RWPE2 (cell line): ENCODE data around the gene HSPB6.

Experiments used
- ATAC-seq: fragments of 200-7000 bp; cut with Tn5 transposase; 3 replicates; pipeline ENCODE4 v1.9.1; 2021; ENCODE audit warnings: low read depth
- DNase-seq: peaks from one replicate; pipeline ENCODE4 v3.0.0-alpha.2; 2020; ENCODE audit warnings: low spot score
- H3K27ac ChIP-seq: fragments of 450-650 bp; 2 replicates; pipeline ENCODE4 v1.5.1; 2017; ENCODE audit warnings: mild to moderate bottlenecking; ENCODE audit not compliant: poor library complexity, severe bottlenecking
- H3K27me3 ChIP-seq: fragments of 250-450 bp; sonication (Bioruptor Pico); 2 replicates; pipeline ENCODE4 v1.5.1; 2021; ENCODE audit warnings: mild to moderate bottlenecking, moderate library complexity; ENCODE audit not compliant: insufficient read depth, poor library complexity, severe bottlenecking
- H3K36me3 ChIP-seq: fragments of 250-450 bp; sonication (Bioruptor Pico); 2 replicates; pipeline ENCODE4 v1.5.1; 2020; ENCODE audit warnings: low read depth, mild to moderate bottlenecking, moderate library complexity
- H3K4me1 ChIP-seq: fragments of 250-450 bp; sonication (Bioruptor Pico); 2 replicates; pipeline ENCODE4 v1.5.1; 2021; ENCODE audit warnings: mild to moderate bottlenecking, moderate library complexity; ENCODE audit not compliant: insufficient read depth, poor library complexity, severe bottlenecking
- H3K4me3 ChIP-seq: fragments of 250-450 bp; sonication (Bioruptor Pico); 2 replicates; pipeline ENCODE4 v1.5.1; 2021; ENCODE audit warnings: mild to moderate bottlenecking, moderate library complexity; ENCODE audit not compliant: severe bottlenecking
- H3K9me3 ChIP-seq: fragments of 250-450 bp; sonication (Bioruptor Pico); 2 replicates; pipeline ENCODE4 v1.5.1; 2021; ENCODE audit warnings: mild to moderate bottlenecking, moderate library complexity; ENCODE audit not compliant: severe bottlenecking
- CTCF ChIP-seq: fragments of 450-650 bp; IDR thresholded peaks from one replicate; pipeline ENCODE4 v1.5.1; 2017; ENCODE audit warnings: mild to moderate bottlenecking, moderate library complexity; ENCODE audit not compliant: poor library complexity, severe bottlenecking

Gene HSPB6

DNA sequence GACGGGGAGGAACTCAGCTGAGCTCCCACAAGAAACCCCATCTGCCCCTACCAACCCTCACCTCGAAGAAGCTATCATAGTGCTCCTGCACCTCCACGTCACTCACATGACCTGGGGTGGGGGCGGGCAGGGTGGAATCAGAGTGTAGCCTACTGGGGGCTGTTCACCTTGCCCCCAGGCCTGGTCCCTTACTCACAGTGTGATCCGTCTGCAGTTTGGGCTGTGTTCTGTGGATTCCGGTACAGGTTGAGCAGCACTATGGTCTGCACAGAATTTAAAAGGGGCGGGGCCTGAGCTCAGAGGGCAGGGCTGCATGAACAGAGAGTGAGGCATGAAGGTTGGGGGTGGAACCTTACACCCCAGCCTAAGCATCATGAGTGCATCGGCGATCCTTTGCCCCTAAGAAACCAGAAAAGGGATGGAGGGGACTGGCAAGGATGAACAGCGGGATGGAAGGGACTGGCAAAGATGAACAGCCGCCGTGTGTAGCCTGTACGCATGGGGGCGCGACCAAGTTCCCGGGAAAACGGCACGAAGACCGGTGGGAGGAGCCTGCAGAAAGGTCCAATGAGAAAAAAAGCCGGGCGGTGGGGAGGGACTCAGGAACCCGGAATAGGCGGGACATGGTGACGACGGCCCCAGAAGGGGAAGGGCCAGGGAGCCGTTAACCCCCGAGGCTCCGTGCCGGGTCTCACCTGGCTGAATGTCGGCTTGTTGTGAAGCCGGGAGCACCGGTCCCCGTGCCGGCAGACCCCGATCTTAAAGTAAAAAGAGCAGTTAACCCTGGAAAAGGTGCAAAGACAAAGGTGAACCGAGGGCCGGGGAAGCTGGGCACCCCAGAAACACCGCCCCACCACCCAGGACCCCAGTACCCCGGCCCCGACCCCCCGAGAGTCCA is 12.2 kb downstream of the HSPB6 start:
- H3K4me3 ChIP-seq = peak overlapping the region; percentile 70
- peak; percentile 51 for ATAC-seq
- no peaks in the 10 kb centered on the region for H3K4me1 ChIP-seq
- H3K36me3 ChIP-seq = no peaks in the 10 kb centered on the region
- no peaks in the 10 kb centered on the region for H3K27me3 ChIP-seq
- peak; percentile 96 for DNase-seq
- H3K9me3 ChIP-seq = no peaks in the 10 kb centered on the region
- peak overlapping the region; percentile 82 for H3K27ac ChIP-seq
- TF ChIP-seq CTCF = peak; percentile 35

GRCh38 chr19:35743640-35744429 is 13.0 kb downstream of the HSPB6 start:
- peaks cover 4% of the 10 kb centered on the region for H3K36me3 ChIP-seq
- DNase-seq = no peak
- H3K27me3 ChIP-seq = no peaks in the 10 kb centered on the region
- H3K9me3 ChIP-seq = no peaks in the 10 kb centered on the region
- no peak for ATAC-seq
- no peak for TF ChIP-seq CTCF
- no peak overlapping the region for H3K4me3 ChIP-seq
- H3K27ac ChIP-seq = no peak overlapping the region
- no peaks in the 10 kb centered on the region for H3K4me1 ChIP-seq

DNA sequence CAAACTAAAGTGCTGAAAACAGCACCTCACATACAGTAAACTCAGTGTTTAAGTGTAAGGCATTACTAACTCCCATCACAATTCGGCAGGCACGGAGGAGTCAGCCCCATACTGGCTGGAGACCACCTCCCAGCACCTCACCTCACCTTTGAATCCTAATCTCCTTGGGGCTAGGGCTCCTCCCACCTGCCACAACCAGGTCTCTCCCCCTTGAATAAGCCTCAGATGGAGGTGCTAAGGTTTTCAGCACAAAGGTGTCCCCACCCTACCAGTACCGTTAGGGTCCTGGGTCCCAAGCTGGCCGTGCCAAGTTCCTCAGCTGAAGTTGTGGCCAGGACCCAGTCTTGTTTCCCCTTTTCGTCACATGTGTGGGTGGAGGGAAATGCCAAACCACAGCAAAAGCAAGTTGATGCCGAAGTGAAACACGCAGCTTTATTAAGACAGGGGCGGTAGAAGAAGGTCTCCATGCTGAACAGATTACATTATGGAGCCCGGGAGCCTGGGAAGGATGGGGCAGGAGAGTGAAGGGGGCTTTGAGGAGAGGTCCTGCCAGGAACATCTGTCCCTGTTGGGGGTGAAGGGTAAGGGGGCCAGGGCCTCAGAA is 14.6 kb downstream of the HSPB6 start, which contains the start of gene IGFLR1:
Gene IGFLR1 (minus strand): TSS at position 332 of the 604 bp plus-strand sequence. CDS start 1,272 bp downstream, outside the sequence.
- H3K27me3 ChIP-seq = no peaks in the 10 kb centered on the region
- no peaks in the 10 kb centered on the region for H3K4me1 ChIP-seq
- DNase-seq (no peak), ATAC-seq (no peak)
- no peak within 1 kb of the TSS for H3K4me3 ChIP-seq
- H3K27ac ChIP-seq = no peak within 1 kb of the TSS
- peaks cover 17% of the 10 kb centered on the region for H3K36me3 ChIP-seq
- H3K9me3 ChIP-seq = no peaks in the 10 kb centered on the region
- no peak for TF ChIP-seq CTCF

- Histone ChIP-seq H3K27ac (peak overlapping the region; percentile 12), H3K4me1 (no peaks in the 10 kb centered on the region)
- ATAC-seq = no peak
Measured at GRCh38 chr19:35741203-35741515, 15.7 kb downstream of the HSPB6 start.

More at GRCh38 chr19:35741203-35741515, 15.7 kb downstream of the HSPB6 start:
- H3K36me3 ChIP-seq = peaks cover 24% of the 10 kb centered on the region
- no peaks in the 10 kb centered on the region for H3K9me3 ChIP-seq
- no peak for TF ChIP-seq CTCF
- DNase-seq = no peak
- no peaks in the 10 kb centered on the region for H3K27me3 ChIP-seq
- H3K4me3 ChIP-seq = peak overlapping the region; percentile 38
